ENCODE measurements around the gene HOXA1.
A peak's percentile ranks its signal among the peaks of the same experiment; 100 is the strongest.

HOXA1 gene

DNA sequence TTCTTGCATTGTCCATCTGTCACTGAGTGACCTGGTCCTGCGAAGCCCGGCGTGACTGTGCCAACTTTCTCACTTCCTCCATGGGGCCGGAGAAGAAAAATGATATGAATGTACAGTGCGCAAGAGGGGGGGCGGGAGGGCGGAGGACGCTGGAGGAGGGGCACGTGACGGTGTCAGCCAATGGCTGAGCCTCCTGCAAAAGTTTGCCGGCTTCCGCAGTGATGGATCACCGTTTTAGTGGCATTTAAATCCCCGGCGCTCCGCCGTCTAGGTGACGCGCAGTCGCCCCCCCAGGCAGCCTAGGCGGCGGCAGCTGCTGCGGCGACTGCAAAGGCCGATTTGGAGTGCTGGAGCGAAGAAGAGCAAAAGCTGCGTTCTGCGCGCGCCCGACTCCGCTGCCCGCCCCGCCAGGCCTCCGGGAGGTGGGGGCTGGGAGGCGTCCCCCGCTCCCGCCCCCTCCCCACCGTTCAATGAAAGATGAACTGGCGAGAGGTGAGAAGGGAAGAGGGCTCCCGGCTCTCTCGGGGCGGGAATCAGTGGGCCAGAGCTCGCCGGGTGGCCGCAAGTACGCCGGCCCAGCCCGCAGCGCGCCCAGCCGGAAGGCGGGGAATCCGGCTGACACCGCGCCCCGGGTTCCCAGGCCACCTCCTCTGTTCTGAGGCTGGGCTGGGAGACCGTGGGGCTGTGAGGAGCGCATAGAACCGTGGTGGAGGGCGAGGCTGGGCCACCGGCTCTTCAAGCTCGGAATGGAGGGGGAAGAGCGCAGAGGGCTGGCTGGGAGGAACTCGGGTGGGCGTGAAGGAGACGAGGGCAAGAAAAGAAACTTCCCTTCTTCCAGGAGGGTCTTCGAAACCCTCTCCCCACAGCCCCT is at the start of gene HOXA1:
HOXA1 (minus strand) TSS at position 104 of the 871 bp plus-strand sequence; CDS start at position 16, 88 bp downstream.
- peak; percentile 79 for DNase-seq

DNA sequence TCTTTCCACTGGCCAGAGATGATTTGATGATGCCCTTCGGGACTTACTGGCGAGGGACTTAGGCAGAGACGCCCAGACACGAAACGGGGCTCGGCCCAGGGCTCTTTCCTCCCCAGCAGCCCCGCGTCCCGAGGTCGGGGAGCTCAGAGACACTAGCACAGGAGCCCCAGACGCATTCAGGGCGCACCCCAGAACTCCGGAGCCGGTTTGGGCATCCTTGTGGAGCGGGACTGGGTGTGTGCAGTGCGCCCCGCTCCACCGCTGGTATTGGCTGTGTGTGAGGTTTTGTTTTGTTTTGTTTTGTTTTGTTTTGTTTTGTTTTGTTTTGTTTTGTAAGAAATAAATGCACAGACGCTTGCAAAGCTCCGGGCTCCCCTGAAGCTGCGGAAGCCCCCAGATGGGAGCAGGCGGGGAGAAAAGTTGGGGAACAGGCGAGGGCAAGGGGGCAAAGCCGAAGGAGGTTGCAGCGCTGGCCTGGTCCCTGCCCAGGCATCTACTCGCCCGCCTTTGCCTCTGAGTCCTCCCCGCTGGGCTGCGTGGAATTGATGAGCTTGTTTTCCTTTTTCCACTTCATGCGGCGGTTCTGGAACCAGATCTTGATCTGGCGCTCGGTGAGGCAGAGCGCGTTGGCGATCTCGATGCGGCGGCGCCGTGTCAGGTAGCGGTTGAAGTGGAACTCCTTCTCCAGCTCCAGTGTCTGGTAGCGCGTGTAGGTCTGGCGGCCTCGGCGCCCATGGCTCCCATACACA is 49.5 kb upstream of the HOXA1 start:
- no peak for DNase-seq

DNA sequence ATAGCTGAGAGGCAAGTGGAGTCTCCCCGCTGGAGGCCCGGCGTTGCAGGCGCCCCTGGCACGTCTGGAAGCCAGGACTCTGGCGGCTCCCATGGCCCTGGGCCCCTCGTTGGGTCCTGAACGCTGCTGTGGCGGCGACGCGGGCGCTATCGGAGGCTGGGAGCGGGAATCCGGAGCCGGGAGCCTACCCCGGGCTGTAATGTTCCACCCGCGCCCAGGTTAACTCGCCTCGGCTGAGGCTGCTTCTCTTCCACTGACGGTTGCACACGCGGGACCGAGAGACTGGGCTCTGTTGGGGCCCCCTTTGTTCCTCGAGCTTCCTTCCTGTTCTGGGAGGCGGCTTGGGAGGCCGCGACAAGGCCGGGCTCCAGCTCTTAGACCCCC is 49.0 kb upstream of the HOXA1 start:
- no peak for DNase-seq

- DNase-seq = no peak
Observed at GRCh38 chr7:27143950-27144780, 48.4 kb upstream of the HOXA1 start.

- no peak for DNase-seq
Observed at GRCh38 chr7:27143023-27143949, 47.5 kb upstream of the HOXA1 start, which contains the start of gene HOXA5. HOXA5 (minus strand) TSS chr7:27143681; CDS start chr7:27143607, 74 bp downstream.

DNA sequence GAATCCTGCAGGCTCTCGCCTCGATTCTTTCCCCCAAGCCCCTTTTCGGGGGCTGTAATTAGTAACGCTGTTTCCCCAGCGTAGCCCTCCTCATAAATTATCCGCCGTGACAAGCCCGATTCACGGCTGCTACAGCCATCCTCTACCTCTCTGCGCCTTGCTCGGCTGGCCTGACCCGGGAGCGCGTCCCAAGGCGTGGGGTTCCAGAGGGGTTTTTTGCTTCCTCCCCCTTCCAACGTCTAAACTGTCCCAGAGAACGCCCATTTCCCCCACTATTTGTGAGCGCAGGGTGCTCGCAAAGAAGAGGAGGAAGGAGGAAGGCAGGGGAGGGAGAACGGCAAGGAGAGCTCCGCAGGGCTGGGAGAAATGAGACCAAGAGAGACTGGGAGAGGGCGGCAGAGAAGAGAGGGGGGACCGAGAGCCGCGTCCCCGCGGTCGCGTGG is 46.8 kb upstream of the HOXA1 start:
- DNase-seq = no peak

- DNase-seq = no peak
Observed at GRCh38 chr7:27141923-27142579, 46.3 kb upstream of the HOXA1 start.

- DNase-seq = no peak
Observed at GRCh38 chr7:27141137-27141922, 45.5 kb upstream of the HOXA1 start.

DNA sequence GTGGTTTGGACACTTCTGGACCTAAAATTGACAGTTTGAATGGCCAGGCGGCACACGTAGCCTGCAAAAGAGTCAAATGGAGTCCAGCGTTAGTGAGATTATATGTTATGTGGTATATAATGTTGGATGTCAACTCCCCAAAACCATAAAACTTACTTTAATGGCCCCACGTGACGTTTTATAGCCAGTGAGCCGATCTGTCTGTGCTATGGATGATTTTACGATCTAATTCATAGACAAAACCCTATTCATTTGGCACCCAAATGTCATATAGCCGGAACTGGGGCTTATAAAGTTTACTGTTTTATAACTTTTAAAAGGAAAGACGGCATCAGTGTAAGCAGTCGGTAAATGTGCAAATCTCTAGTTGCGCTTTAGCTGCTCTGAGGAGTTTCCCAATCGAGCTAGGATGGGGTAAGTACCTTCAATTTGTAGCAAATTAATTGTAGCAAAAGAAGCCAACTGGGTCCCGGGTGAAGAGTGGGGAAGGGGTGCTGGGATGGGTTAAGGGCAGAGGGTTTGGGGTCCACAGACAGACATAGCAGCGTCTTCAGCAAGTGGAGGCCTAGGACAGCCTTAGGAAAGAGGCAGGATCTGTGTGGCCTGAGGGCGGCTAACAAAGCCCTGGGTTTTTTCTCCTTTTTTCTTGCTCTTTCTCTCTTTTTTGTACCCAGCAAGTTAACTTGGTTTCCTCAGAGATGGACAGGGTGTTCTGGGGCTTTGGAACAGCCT is 44.5 kb upstream of the HOXA1 start:
- no peak for DNase-seq

DNA sequence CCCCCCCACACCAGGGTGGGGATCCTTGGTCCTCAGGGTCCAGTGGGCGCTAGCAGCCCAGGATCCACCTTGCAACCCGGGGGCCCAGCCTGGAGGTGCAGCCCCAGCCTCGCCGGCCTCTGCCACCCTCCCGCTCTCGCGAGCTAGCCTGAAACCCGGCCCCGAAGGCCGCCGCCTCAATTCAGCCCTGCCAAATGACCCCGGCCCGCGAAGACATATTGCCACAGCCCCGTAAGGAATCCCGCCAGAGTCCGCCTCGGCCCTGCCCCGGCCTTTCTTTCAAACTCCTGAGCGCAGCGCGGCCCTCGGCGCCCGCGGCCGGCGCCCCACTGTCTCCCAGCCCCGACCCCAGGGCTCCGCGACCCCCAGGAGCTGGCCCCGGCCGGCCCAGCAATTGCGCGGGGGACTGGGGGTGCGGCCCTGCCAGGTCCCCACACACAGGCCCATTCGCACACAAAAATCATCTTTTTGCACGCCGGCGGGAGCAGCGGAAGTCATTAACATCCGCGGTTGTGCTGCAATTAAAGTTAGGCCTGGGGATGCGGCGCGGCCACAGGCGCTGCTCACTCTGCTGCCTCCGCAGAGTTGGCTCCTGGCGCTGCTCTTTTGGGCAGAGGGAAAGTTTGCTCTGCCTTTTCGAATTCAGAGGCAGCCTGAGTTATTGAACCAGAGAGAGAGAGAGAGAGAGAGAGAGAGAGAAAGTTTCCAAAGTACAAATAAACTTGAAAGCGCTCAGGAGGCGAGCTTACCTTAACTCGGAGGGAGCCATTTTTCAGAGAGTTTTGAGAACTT is 43.7 kb upstream of the HOXA1 start:
- no peak for DNase-seq

GRCh38 chr7:27138985-27139333 is 43.2 kb upstream of the HOXA1 start:
- no peak for DNase-seq

DNA sequence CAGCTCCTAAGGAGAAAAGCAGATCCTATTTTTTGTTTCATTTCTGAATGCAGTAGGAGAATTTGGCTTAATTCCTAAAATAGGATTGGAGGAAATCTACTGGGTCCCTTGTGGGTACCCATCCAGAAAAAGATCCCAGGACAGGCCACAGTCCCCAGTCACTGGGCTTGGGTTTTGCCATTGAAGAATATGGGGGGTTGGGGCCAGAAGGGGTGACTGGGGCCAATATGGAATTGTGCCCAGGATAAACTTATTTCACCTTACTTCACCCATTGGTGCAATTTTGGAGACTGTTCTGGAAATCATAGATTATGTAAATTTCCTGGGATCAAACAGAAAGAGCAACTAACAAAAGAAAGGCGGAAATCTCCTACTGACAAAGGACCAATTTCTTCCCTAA is 42.7 kb upstream of the HOXA1 start:
- DNase-seq = no peak

GRCh38 chr7:27137640-27138315 is 42.0 kb upstream of the HOXA1 start:
- DNase-seq = no peak

GRCh38 chr7:27134392-27134791 is 38.6 kb upstream of the HOXA1 start:
- DNase-seq = no peak

DNA sequence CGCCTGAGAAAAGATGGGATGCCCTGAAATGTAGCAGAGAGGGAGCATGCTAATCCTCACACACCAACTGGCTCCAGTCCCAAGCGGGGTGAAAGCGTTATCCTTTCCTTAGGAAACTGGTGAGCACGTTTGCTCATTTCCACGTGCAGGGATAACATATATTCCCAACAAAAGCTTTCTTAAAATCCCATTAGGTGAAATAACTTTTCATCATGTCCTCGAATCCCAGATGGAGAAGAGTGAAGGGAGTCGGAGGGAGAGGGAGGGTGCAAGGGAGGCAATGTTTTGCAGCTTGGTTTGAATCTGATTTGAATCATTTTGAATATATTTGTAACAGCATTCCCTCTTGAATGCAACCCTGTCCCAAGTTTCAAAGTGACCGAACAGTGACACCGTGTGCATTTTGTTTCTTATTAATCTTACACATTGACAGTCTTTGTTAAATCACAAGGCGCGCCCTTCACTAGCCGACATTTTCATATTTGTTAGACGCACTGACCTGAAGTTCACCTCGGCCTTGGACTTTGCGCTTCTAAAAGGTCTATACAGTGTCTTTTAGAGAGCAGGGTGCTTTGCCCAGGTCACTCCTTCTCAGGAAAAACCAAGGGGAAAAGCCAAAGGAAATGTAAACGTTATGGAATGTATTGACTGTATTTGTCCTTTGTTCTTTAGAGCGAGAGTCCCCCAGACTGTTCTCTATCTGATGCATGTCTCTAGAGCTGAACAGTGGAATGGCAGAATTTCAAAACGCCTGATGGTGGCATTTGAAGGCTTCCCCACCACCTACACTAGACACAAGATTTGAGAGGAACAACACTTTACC is 37.8 kb upstream of the HOXA1 start:
- no peak for DNase-seq

- no peak for DNase-seq
Observed at GRCh38 chr7:27132978-27133377, 37.2 kb upstream of the HOXA1 start.

- DNase-seq = no peak
Observed at GRCh38 chr7:27132214-27132613, 36.4 kb upstream of the HOXA1 start.

Measured in NCI-H1436 (cell line).